Activated CD8-positive, alpha-beta T cell treated with anti-CD3 and anti-CD28 coated beads for 36 hours (primary cell): Measurements from ENCODE around the gene LNP1. TPM values are rescaled to one million over a fixed set of nuclear protein-coding genes. Genes with fewer than 3 reads are reported as not detected.

Experiments
- ATAC-seq: fragments of 200-7000 bp; cut with Tn5 transposase; one replicate; pipeline ENCODE4 v1.10.0; 2021; ENCODE audit warnings: mild to moderate bottlenecking, moderate library complexity
- CTCF ChIA-PET: fragments of 350-600 bp; sonication (Branson Sonifier 250); formaldehyde crosslinking; loops from one replicate; lab custom pipeline; 2021; ENCODE audit warnings: antibody characterized with exemption; lab: Charles Lee
- POLR2A ChIA-PET: fragments of 350-600 bp; sonication (Branson Sonifier 250); formaldehyde crosslinking; loops from one replicate; lab custom pipeline; 2021; ENCODE audit warnings: antibody characterized with exemption; lab: Charles Lee
- DNase-seq: peaks from one replicate; pipeline ENCODE4 v3.0.0-alpha.2; 2020
- H3K27ac Mint-ChIP-seq: one replicate; pipeline ENCODE4 v1.8.0; 2021; ENCODE audit warnings: mild to moderate bottlenecking, mixed read lengths
- H3K27me3 Mint-ChIP-seq: one replicate; pipeline ENCODE4 v1.8.0; 2021; ENCODE audit warnings: mixed read lengths
- H3K36me3 Mint-ChIP-seq: one replicate; pipeline ENCODE4 v1.8.0; 2021; ENCODE audit warnings: low read depth, mixed read lengths
- H3K4me1 Mint-ChIP-seq: one replicate; pipeline ENCODE4 v1.8.0; 2021; ENCODE audit warnings: low read depth, mixed read lengths
- H3K4me3 Mint-ChIP-seq: one replicate; pipeline ENCODE4 v1.8.0; 2021; ENCODE audit warnings: mild to moderate bottlenecking, moderate library complexity, mixed read lengths
- H3K9me3 Mint-ChIP-seq: one replicate; pipeline ENCODE4 v1.8.0; 2021; ENCODE audit warnings: mixed read lengths
- CTCF ChIP-seq: fragments of 200-600 bp; IDR thresholded peaks from one replicate; pipeline ENCODE4 v1.8.0; 2022; ENCODE audit warnings: antibody characterized with exemption, mild to moderate bottlenecking
- intact Hi-C: fragments of 100-400 bp; cut with micrococcal nuclease; formaldehyde crosslinking; loops from one replicate; pipeline ENCODE4 v1.10.0; 2022
- total RNA-seq, 2 experiments: library from RNA; stranded (reverse); gene quantifications; one replicate each; pipeline ENCODE4 v1.2.3, GENCODE V29; 2021

Gene LNP1
- total RNA-seq, 2 experiments from 2014 or later = 2.5 TPM

- H3K4me1 Mint-ChIP-seq = peaks cover 51% of the 10 kb centered on the region
- no peak for ATAC-seq
- ChIA-PET CTCF (interaction anchor here (1.0 kb wide), 1 partner anchor 64 kb away, joined by 3 read pairs; no protein-coding TSS in a partner anchor), POLR2A (interaction anchor here (0.6 to 3.1 kb wide), 13 partner anchors 8 to 310 kb away, joined by 3 to 34 read pairs (median 5); partner anchors contain the start of genes NIT2 and TFG)
- intact Hi-C loops = no loop called here
- no peaks in the 10 kb centered on the region for H3K27me3 Mint-ChIP-seq
- H3K9me3 Mint-ChIP-seq = no peaks in the 10 kb centered on the region
- no peak for TF ChIP-seq CTCF
- H3K4me3 Mint-ChIP-seq = peak overlapping the region; percentile 84
- peak overlapping the region; percentile 98 for H3K27ac Mint-ChIP-seq
- DNase-seq = no peak
- peaks cover 23% of the 10 kb centered on the region for H3K36me3 Mint-ChIP-seq
These were observed 1.8 kb upstream of the LNP1 start for GRCh38 chr3:100399341-100400071.

DNA sequence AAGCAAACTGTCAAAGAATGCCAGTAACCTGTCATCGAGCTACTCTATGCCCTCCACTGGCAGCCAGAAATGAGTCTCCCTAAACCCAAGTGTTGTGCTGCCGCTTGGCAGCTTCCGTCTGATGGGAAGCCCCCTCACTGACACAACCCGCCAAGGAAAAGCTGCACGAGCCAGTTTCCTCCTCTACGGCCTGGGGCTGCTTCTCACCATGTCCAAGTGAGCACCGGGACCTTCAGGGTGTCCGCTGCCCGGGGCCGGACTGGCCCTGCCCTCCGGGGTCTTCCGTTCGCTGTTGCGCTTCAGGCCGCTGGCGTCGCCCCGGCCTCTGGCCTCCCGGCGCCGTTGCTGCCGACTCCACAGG, 940 bp upstream of the LNP1 start:
- no peaks in the 10 kb centered on the region for H3K9me3 Mint-ChIP-seq
- H3K4me1 Mint-ChIP-seq = peaks cover 55% of the 10 kb centered on the region
- H3K36me3 Mint-ChIP-seq = peaks cover 26% of the 10 kb centered on the region
- intact Hi-C loops = no loop called here
- ATAC-seq (peak; percentile 38), DNase-seq (peak; percentile 71)
- TF ChIP-seq CTCF = no peak
- H3K27ac Mint-ChIP-seq = peak overlapping the region; percentile 98
- H3K4me3 Mint-ChIP-seq = peak overlapping the region; percentile 84
- POLR2A ChIA-PET = interaction anchor here (0.7 to 3.1 kb wide), 13 partner anchors 9 to 1275 kb away, joined by 3 to 34 read pairs (median 5); partner anchors contain the start of genes NIT2 and TFG
- CTCF ChIA-PET = interaction anchor here (1.0 to 1.2 kb wide), 2 partner anchors 63 to 65 kb away, joined by 3 read pairs; no protein-coding TSS in a partner anchor
- no peaks in the 10 kb centered on the region for H3K27me3 Mint-ChIP-seq

DNA sequence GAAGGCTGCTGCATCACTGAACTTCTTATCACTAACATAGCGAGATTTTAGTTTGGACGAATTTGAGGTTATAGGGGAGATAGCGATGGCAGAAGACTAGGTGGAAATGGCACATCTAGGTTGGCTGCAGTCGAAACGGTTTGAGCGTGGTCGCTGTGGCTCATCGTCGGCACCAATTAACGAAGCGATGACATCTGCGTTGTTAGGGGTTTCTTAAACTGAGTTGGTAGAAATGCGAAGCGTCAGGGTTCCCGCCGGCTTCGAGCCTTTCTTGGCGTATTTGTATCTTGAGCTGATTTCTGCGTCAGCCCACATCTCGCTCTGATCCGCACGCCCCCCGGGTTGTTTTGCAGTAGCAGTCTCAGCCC, 319 bp downstream of the LNP1 start:
- H3K4me3 Mint-ChIP-seq = peak overlapping the region; percentile 84
- no peaks in the 10 kb centered on the region for H3K9me3 Mint-ChIP-seq
- TF ChIP-seq CTCF = no peak
- ChIA-PET CTCF (interaction anchor here (0.9 to 1.1 kb wide), 4 partner anchors 10 to 85 kb away, joined by 3 read pairs; no protein-coding TSS in a partner anchor), POLR2A (interaction anchor here (0.6 to 3.1 kb wide), 26 partner anchors 8 to 584 kb away, joined by 3 to 34 read pairs (median 4); partner anchors contain the start of genes CMSS1, NIT2 and TFG)
- peak; percentile 34 for ATAC-seq
- peak overlapping the region; percentile 98 for H3K27ac Mint-ChIP-seq
- DNase-seq = peak; percentile 79
- H3K36me3 Mint-ChIP-seq = peaks cover 26% of the 10 kb centered on the region
- no peaks in the 10 kb centered on the region for H3K27me3 Mint-ChIP-seq
- peaks cover 49% of the 10 kb centered on the region for H3K4me1 Mint-ChIP-seq
- intact Hi-C loops = no loop called here

- Mint-ChIP-seq H3K27ac (peak overlapping the region; percentile 98), H3K27me3 (no peaks in the 10 kb centered on the region), H3K36me3 (peaks cover 28% of the 10 kb centered on the region), H3K4me1 (peaks cover 43% of the 10 kb centered on the region), H3K4me3 (peak overlapping the region; percentile 84), H3K9me3 (peaks cover 3% of the 10 kb centered on the region)
- ChIA-PET CTCF (interaction anchor here (0.9 to 1.0 kb wide), 2 partner anchors 34 to 85 kb away, joined by 3 read pairs; no protein-coding TSS in a partner anchor), POLR2A (interaction anchor here (0.7 to 3.1 kb wide), 11 partner anchors 8 to 308 kb away, joined by 3 to 34 read pairs (median 6); partner anchors contain the start of genes NIT2 and TFG)
- intact Hi-C loops = no loop called here
- DNase-seq = no peak
- no peak for ATAC-seq
- TF ChIP-seq CTCF = no peak
These were observed 917 bp downstream of the LNP1 start for GRCh38 chr3:100402256-100402655.

DNA sequence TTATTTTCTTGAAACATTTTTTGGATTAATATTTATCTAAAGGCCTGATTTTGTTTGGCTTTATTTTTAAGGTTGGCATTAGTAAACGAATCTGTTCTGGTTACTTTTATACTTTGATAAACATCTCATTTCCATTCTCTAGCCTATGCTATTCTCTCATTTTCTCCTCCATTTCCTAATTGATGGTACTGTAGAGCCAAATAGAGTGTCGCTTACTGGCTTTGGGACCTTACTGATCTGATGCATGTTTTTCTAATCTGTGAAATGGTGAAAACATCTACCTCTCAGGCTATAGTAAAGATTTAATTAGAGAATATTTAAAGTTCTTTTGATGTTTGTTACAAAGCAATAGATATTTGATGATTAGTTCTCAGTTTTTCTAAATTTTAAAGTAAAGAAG, 1.6 kb downstream of the LNP1 start:
- ChIA-PET CTCF (no interaction called here), POLR2A (interaction anchor here (2.0 kb wide), 1 partner anchor 49 kb away, joined by 7 read pairs; no protein-coding TSS in a partner anchor)
- Mint-ChIP-seq H3K4me3 (peak overlapping the region; percentile 84), H3K36me3 (peaks cover 33% of the 10 kb centered on the region), H3K27me3 (no peaks in the 10 kb centered on the region), H3K4me1 (peaks cover 39% of the 10 kb centered on the region), H3K27ac (peak overlapping the region; percentile 52), H3K9me3 (peaks cover 9% of the 10 kb centered on the region)
- intact Hi-C loops = no loop called here
- ATAC-seq (no peak), DNase-seq (no peak)
- no peak for TF ChIP-seq CTCF
